Islet of Langerhans (tissue), 1 donor: ENCODE data around the gene SLC18A3.

Source experiments
- FAIRE-seq: peaks from one replicate; lab custom pipeline; 2011; peaks lifted over from hg19 to GRCh38; lab: Jason Lieb, UNC

The SLC18A3 gene

GRCh38 chr10:49596493-49596809, 13.7 kb upstream of the SLC18A3 start:
- no peak for FAIRE-seq

- no peak for FAIRE-seq
Observed at GRCh38 chr10:49596836-49597235, 13.3 kb upstream of the SLC18A3 start.

- no peak for FAIRE-seq
Observed at GRCh38 chr10:49597426-49598163, 12.5 kb upstream of the SLC18A3 start.

GRCh38 chr10:49598164-49598856, 11.8 kb upstream of the SLC18A3 start:
- FAIRE-seq = no peak

- no peak for FAIRE-seq
Observed at GRCh38 chr10:49598986-49599385, 11.1 kb upstream of the SLC18A3 start.

- no peak for FAIRE-seq
Observed at GRCh38 chr10:49599546-49599945, 10.6 kb upstream of the SLC18A3 start.

- no peak for FAIRE-seq
Observed at GRCh38 chr10:49600046-49600445, 10.1 kb upstream of the SLC18A3 start.

- no peak for FAIRE-seq
Observed at GRCh38 chr10:49600781-49601400, 9.2 kb upstream of the SLC18A3 start.

- no peak for FAIRE-seq
Observed at GRCh38 chr10:49601857-49602256, 8.3 kb upstream of the SLC18A3 start.

GRCh38 chr10:49602380-49603023, 7.6 kb upstream of the SLC18A3 start:
- FAIRE-seq = no peak

- no peak for FAIRE-seq
Observed at GRCh38 chr10:49605216-49605938, 4.7 kb upstream of the SLC18A3 start.

GRCh38 chr10:49605939-49606509, 4.1 kb upstream of the SLC18A3 start:
- FAIRE-seq = no peak

- no peak for FAIRE-seq
Observed at GRCh38 chr10:49606981-49607535, 3.1 kb upstream of the SLC18A3 start.

- FAIRE-seq = no peak
Observed at GRCh38 chr10:49608166-49609005, 1.7 kb upstream of the SLC18A3 start.

- no peak for FAIRE-seq
Observed at GRCh38 chr10:49609006-49609282, 1.2 kb upstream of the SLC18A3 start.

GRCh38 chr10:49609283-49610113, 612 bp upstream of the SLC18A3 start:
- no peak for FAIRE-seq

GRCh38 chr10:49610458-49611165, 502 bp downstream of the SLC18A3 start:
- no peak for FAIRE-seq

- FAIRE-seq = no peak
Observed at GRCh38 chr10:49611166-49611815, 1.2 kb downstream of the SLC18A3 start.
